Activated B cell treated with CpG ODN at 0.5 μM for 24 hours (primary cell): ENCODE measurements around the gene DRICH1. TPM values are rescaled to one million over a fixed set of nuclear protein-coding genes. Genes with fewer than 3 reads are reported as not detected.
"Not testable (repeated sequence)": the region's sequence is repeated elsewhere in the genome, so short reads cannot be mapped to it uniquely, and the experiment has no call there.

ENCODE experiments used
- ATAC-seq: fragments of 200-7000 bp; cut with Tn5 transposase; one replicate; pipeline ENCODE4 v1.10.0; 2021; ENCODE audit warnings: low read depth, mild to moderate bottlenecking, moderate library complexity
- CTCF ChIA-PET: fragments of 350-600 bp; sonication (Branson Sonifier 250); formaldehyde crosslinking; loops from one replicate; lab custom pipeline; 2021; ENCODE audit warnings: antibody characterized with exemption; lab: Charles Lee
- POLR2A ChIA-PET: fragments of 350-600 bp; sonication (Branson Sonifier 250); formaldehyde crosslinking; loops from one replicate; lab custom pipeline; 2021; ENCODE audit warnings: antibody characterized with exemption; lab: Charles Lee
- DNase-seq: peaks from one replicate; pipeline ENCODE4 v3.0.0; 2022
- H3K27ac Mint-ChIP-seq: one replicate; pipeline ENCODE4 v1.8.0; 2020; ENCODE audit warnings: mixed read lengths
- H3K27me3 Mint-ChIP-seq: one replicate; pipeline ENCODE4 v1.8.0; 2021; ENCODE audit warnings: mixed read lengths
- H3K36me3 Mint-ChIP-seq: one replicate; pipeline ENCODE4 v1.8.0; 2021; ENCODE audit warnings: low read depth, mixed read lengths
- H3K4me1 Mint-ChIP-seq: one replicate; pipeline ENCODE4 v1.8.0; 2021; ENCODE audit warnings: mixed read lengths
- H3K4me3 Mint-ChIP-seq: one replicate; pipeline ENCODE4 v1.8.0; 2020; ENCODE audit warnings: mild to moderate bottlenecking, mixed read lengths
- H3K9me3 Mint-ChIP-seq: one replicate; pipeline ENCODE4 v1.8.0; 2020; ENCODE audit warnings: mixed read lengths
- CTCF ChIP-seq: fragments of 200-600 bp; IDR thresholded peaks from one replicate; pipeline ENCODE4 v1.8.0; 2022; ENCODE audit warnings: antibody characterized with exemption, mild to moderate bottlenecking
- intact Hi-C: fragments of 100-400 bp; cut with micrococcal nuclease; formaldehyde crosslinking; loops from one replicate; pipeline ENCODE4 v1.15.1; 2024
- total RNA-seq: library from RNA; stranded (reverse); gene quantifications from 2 replicates; pipeline ENCODE4 v1.2.3, GENCODE V29; 2022

DRICH1 gene
- total RNA-seq, 1 donor from 2014 or later: 1.5 TPM

- POLR2A ChIA-PET: no interaction called here
- DNase-seq: no peak
- H3K36me3 Mint-ChIP-seq: peaks cover 14% of the 10 kb centered on the region
- no peak for TF ChIP-seq CTCF
- ATAC-seq: no peak
- no peaks in the 10 kb centered on the region for H3K4me1 Mint-ChIP-seq
- no peak overlapping the region for H3K4me3 Mint-ChIP-seq
- intact Hi-C loops: no loop called here
- no peaks in the 10 kb centered on the region for H3K27me3 Mint-ChIP-seq
- no peaks in the 10 kb centered on the region for H3K9me3 Mint-ChIP-seq
- H3K27ac Mint-ChIP-seq: no peak overlapping the region
- CTCF ChIA-PET: no interaction called here
These were observed 20.2 kb upstream of the DRICH1 start for GRCh38 chr22:23652286-23652685.

- no peaks in the 10 kb centered on the region for H3K9me3 Mint-ChIP-seq
These were observed 19.6 kb upstream of the DRICH1 start for GRCh38 chr22:23651676-23652075.

GRCh38 chr22:23649071-23649501, 17.0 kb upstream of the DRICH1 start:
- TF ChIP-seq CTCF: no peak
- ChIA-PET POLR2A (no interaction called here), CTCF (no interaction called here)
- Mint-ChIP-seq H3K27me3 (no peaks in the 10 kb centered on the region), H3K27ac (no peak overlapping the region), H3K4me1 (no peaks in the 10 kb centered on the region), H3K36me3 (peaks cover 10% of the 10 kb centered on the region), H3K9me3 (no peaks in the 10 kb centered on the region), H3K4me3 (no peak overlapping the region)
- DNase-seq: no peak
- no peak for ATAC-seq
- intact Hi-C loops: no loop called here

More at GRCh38 chr22:23651676-23652075, 19.6 kb upstream of the DRICH1 start:
- Mint-ChIP-seq H3K27me3 (no peaks in the 10 kb centered on the region), H3K4me1 (no peaks in the 10 kb centered on the region), H3K36me3 (peaks cover 14% of the 10 kb centered on the region), H3K4me3 (no peak overlapping the region), H3K27ac (no peak overlapping the region)
- intact Hi-C loops: no loop called here
- no peak for ATAC-seq
- ChIA-PET CTCF (no interaction called here), POLR2A (no interaction called here)
- no peak for TF ChIP-seq CTCF
- no peak for DNase-seq

- H3K4me1 Mint-ChIP-seq, CTCF ChIA-PET, POLR2A ChIA-PET, intact Hi-C loops, H3K27me3 Mint-ChIP-seq, H3K27ac Mint-ChIP-seq, ATAC-seq, H3K9me3 Mint-ChIP-seq, H3K36me3 Mint-ChIP-seq, DNase-seq, H3K4me3 Mint-ChIP-seq: not testable (repeated sequence)
These were observed 14.4 kb upstream of the DRICH1 start for GRCh38 chr22:23646526-23646925.

- H3K9me3 Mint-ChIP-seq, POLR2A ChIA-PET, H3K27me3 Mint-ChIP-seq, intact Hi-C loops, CTCF ChIA-PET, ATAC-seq, H3K4me1 Mint-ChIP-seq, H3K4me3 Mint-ChIP-seq, H3K27ac Mint-ChIP-seq, DNase-seq: not testable (repeated sequence)
- H3K36me3 Mint-ChIP-seq: peaks cover 11% of the 10 kb centered on the region
These were observed 8.1 kb upstream of the DRICH1 start for GRCh38 chr22:23640206-23640605.

- H3K27me3 Mint-ChIP-seq: no peaks in the 10 kb centered on the region
- intact Hi-C loops: no loop called here
- H3K4me1 Mint-ChIP-seq: no peaks in the 10 kb centered on the region
- no peak for ATAC-seq
- DNase-seq: no peak
- no peaks in the 10 kb centered on the region for H3K9me3 Mint-ChIP-seq
- peaks cover 11% of the 10 kb centered on the region for H3K36me3 Mint-ChIP-seq
- H3K4me3 Mint-ChIP-seq: no peak overlapping the region
- ChIA-PET POLR2A (no interaction called here), CTCF (no interaction called here)
- H3K27ac Mint-ChIP-seq: no peak overlapping the region
- no peak for TF ChIP-seq CTCF
These were observed 7.5 kb upstream of the DRICH1 start for GRCh38 chr22:23639661-23640060.
